ENCODE results near the gene SMARCA2.

Gene SMARCA2

GRCh38 chr9:2014696-2015580, at the start of gene SMARCA2:
SMARCA2 (plus strand) TSS chr9:2015347; CDS start chr9:2029023, 13,676 bp downstream.
- TF ChIP-seq GATA1 (IDR thresholded peaks at IDR 0.05; ENCODE audit: low read depth, low read length): no peak
- TF ChIP-seq POLR2A (IDR thresholded peaks at IDR 0.05; ENCODE audit: low read length): peak; percentile 92
- DNase-seq: peak; percentile 95 to 98

GRCh38 chr9:1966725-1967366, 48.3 kb upstream of the SMARCA2 start:
- no peak for TF ChIP-seq GATA1 (IDR thresholded peaks at IDR 0.05; ENCODE audit: low read depth, low read length)
- no peak for TF ChIP-seq POLR2A (IDR thresholded peaks at IDR 0.05; ENCODE audit: low read length)

GRCh38 chr9:1969160-1969559, 46.0 kb upstream of the SMARCA2 start:
- TF ChIP-seq POLR2A (IDR thresholded peaks at IDR 0.05; ENCODE audit: low read length): no peak
- no peak for TF ChIP-seq GATA1 (IDR thresholded peaks at IDR 0.05; ENCODE audit: low read depth, low read length)
- no peak for DNase-seq

More at GRCh38 chr9:1966725-1967366, 48.3 kb upstream of the SMARCA2 start:
- no peak for DNase-seq

GRCh38 chr9:1969898-1970297, 45.2 kb upstream of the SMARCA2 start:
- no peak for DNase-seq
- no peak for TF ChIP-seq POLR2A (IDR thresholded peaks at IDR 0.05; ENCODE audit: low read length)
- TF ChIP-seq GATA1 (IDR thresholded peaks at IDR 0.05; ENCODE audit: low read depth, low read length): no peak

GRCh38 chr9:1972672-1973071, 42.5 kb upstream of the SMARCA2 start:
- DNase-seq: no peak
- TF ChIP-seq POLR2A (IDR thresholded peaks at IDR 0.05; ENCODE audit: low read length): no peak
- TF ChIP-seq GATA1 (IDR thresholded peaks at IDR 0.05; ENCODE audit: low read depth, low read length): no peak

- no peak for DNase-seq
- no peak for TF ChIP-seq GATA1 (IDR thresholded peaks at IDR 0.05; ENCODE audit: low read depth, low read length)
- TF ChIP-seq POLR2A (IDR thresholded peaks at IDR 0.05; ENCODE audit: low read length): no peak
Observed at GRCh38 chr9:1977026-1977425, 38.1 kb upstream of the SMARCA2 start.

- DNase-seq: no peak
- TF ChIP-seq GATA1 (IDR thresholded peaks at IDR 0.05; ENCODE audit: low read depth, low read length) (no peak), POLR2A (IDR thresholded peaks at IDR 0.05; ENCODE audit: low read length) (no peak)
Observed at GRCh38 chr9:1978941-1979340, 36.2 kb upstream of the SMARCA2 start.

- TF ChIP-seq GATA1 (IDR thresholded peaks at IDR 0.05; ENCODE audit: low read depth, low read length): no peak
- TF ChIP-seq POLR2A (IDR thresholded peaks at IDR 0.05; ENCODE audit: low read length): no peak
- DNase-seq: no peak
Observed at GRCh38 chr9:1979741-1980367, 35.3 kb upstream of the SMARCA2 start.

- TF ChIP-seq GATA1 (IDR thresholded peaks at IDR 0.05; ENCODE audit: low read depth, low read length) (no peak), POLR2A (IDR thresholded peaks at IDR 0.05; ENCODE audit: low read length) (no peak)
- no peak for DNase-seq
Observed at GRCh38 chr9:1980387-1980786, 34.8 kb upstream of the SMARCA2 start.

GRCh38 chr9:1982074-1982473, 33.1 kb upstream of the SMARCA2 start:
- DNase-seq: no peak
- no peak for TF ChIP-seq GATA1 (IDR thresholded peaks at IDR 0.05; ENCODE audit: low read depth, low read length)

GRCh38 chr9:1986341-1986740, 28.8 kb upstream of the SMARCA2 start:
- TF ChIP-seq GATA1 (IDR thresholded peaks at IDR 0.05; ENCODE audit: low read depth, low read length) (no peak), POLR2A (IDR thresholded peaks at IDR 0.05; ENCODE audit: low read length) (no peak)
- no peak for DNase-seq

- TF ChIP-seq POLR2A (IDR thresholded peaks at IDR 0.05; ENCODE audit: low read length) (no peak), GATA1 (IDR thresholded peaks at IDR 0.05; ENCODE audit: low read depth, low read length) (no peak)
- no peak for DNase-seq
Observed at GRCh38 chr9:1989500-1989899, 25.6 kb upstream of the SMARCA2 start.

GRCh38 chr9:1994180-1994579, 21.0 kb upstream of the SMARCA2 start:
- DNase-seq: no peak
- TF ChIP-seq POLR2A (IDR thresholded peaks at IDR 0.05; ENCODE audit: low read length): no peak
- TF ChIP-seq GATA1 (IDR thresholded peaks at IDR 0.05; ENCODE audit: low read depth, low read length): no peak

- no peak for DNase-seq
- TF ChIP-seq GATA1 (IDR thresholded peaks at IDR 0.05; ENCODE audit: low read depth, low read length): no peak
- TF ChIP-seq POLR2A (IDR thresholded peaks at IDR 0.05; ENCODE audit: low read length): no peak
Observed at GRCh38 chr9:1995084-1995483, 20.1 kb upstream of the SMARCA2 start.

All from erythroblast (primary cell).